A549 (cell line): ENCODE measurements around the gene FKBP15.

ENCODE experiments used
- CEBPB ChIP-seq, 2 experiments: fragments of >200 bp in 1 of 2; sonication (Bioruptor Twin) in 1 of 2; formaldehyde crosslinking in 1 of 2; IDR thresholded peaks; 2 replicates each; pipeline ENCODE4 v1.6.1; 2012 to 2016
- CHD2 ChIP-seq: fragments of 150-350 bp; IDR thresholded peaks from 2 replicates; pipeline ENCODE4 v1.6.1; 2014; ENCODE audit warnings: low read length; ENCODE audit not compliant: partially characterized antibody
- CTCF ChIP-seq: fragments of >200 bp; sonication (Bioruptor Twin); formaldehyde crosslinking; IDR thresholded peaks from 3 replicates; pipeline ENCODE4 v1.5.1; 2016
- EHMT2 ChIP-seq: fragments of 200-600 bp; sonication (generic); IDR thresholded peaks from 2 replicates; pipeline ENCODE4 v1.6.1; 2016; ENCODE audit warnings: antibody characterized with exemption, low read depth, mild to moderate bottlenecking, moderate library complexity
- EP300 ChIP-seq, 2 experiments: fragments of >200 bp; sonication (Bioruptor Twin); formaldehyde crosslinking; IDR thresholded peaks; 2 replicates in 1 of 2; 3 replicates in 1 of 2; pipeline ENCODE4 v1.6.1; 2016 to 2017
- FOSL2 ChIP-seq, 2 experiments: fragments of 450-650 bp in 1 of 2; fragments of >200 bp in 1 of 2; sonication (Bioruptor Twin) in 1 of 2; formaldehyde crosslinking; IDR thresholded peaks; 2 replicates each; pipeline versions ENCODE4 v1.5.0 to v1.6.1; 2016 to 2020; ENCODE audit warnings: mild to moderate bottlenecking in 1 of 2, moderate library complexity in 1 of 2
- GATA3 ChIP-seq: IDR thresholded peaks from 2 replicates; pipeline ENCODE4 v1.6.1; 2012; ENCODE audit warnings: borderline replicate concordance
- HES2 ChIP-seq: fragments of >200 bp; sonication (Bioruptor Twin); formaldehyde crosslinking; IDR thresholded peaks from 2 replicates; pipeline ENCODE4 v1.6.1; 2016
- JUN ChIP-seq, 2 experiments: fragments of >200 bp; sonication (Bioruptor Twin); formaldehyde crosslinking; IDR thresholded peaks; 2 replicates in 1 of 2; 3 replicates in 1 of 2; pipeline ENCODE4 v1.6.1; 2016 to 2017
- MYC ChIP-seq: IDR thresholded peaks from 2 replicates; pipeline ENCODE4 v1.6.1; 2012; ENCODE audit warnings: mild to moderate bottlenecking, inconsistent platforms, low read length, improper control_type of control experiment, borderline replicate concordance
- POLR2A ChIP-seq: IDR thresholded peaks from 2 replicates; pipeline ENCODE4 v1.6.1; 2012; ENCODE audit warnings: mild to moderate bottlenecking, low read length
- RFX5 ChIP-seq: fragments of 450-650 bp; IDR thresholded peaks from 2 replicates; pipeline ENCODE4 v1.7.1; 2014; ENCODE audit warnings: antibody characterized with exemption, mild to moderate bottlenecking, moderate library complexity
- TF ChIP-seq, protein P1 (sequence below): fragments of 450-650 bp; IDR thresholded peaks from 2 replicates; pipeline ENCODE4 v1.6.1; 2014; ENCODE audit warnings: antibody characterized with exemption

DNA sequence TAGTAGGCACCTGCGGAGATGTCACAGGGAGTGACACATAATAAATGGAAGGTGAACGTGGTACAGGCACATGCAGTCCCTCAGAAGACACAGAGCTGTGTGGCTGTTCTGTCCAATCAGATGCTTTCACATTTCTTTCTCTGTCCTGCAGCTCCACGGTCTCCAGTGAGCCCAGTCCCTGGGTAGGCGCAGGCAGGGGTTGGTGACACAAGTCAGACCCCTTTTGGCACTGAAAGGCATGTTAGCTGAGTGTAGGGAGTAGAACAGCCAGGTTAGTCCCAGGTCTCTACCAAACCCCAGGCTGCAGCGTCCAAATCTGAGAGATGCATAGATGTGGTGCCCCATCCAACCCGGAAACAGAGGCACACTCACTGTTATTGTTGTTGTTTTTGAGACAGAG is 67.5 kb downstream of the FKBP15 start:
- TF ChIP-seq CHD2 (no peak), CTCF (no peak), CEBPB (IDR thresholded peaks at IDR 0.05) (no peak), RFX5 (no peak), JUN (IDR thresholded peaks at IDR 0.05) (no peak), POLR2A (no peak), EP300 (IDR thresholded peaks at IDR 0.05) (no peak), GATA3 (no peak), EHMT2 (no peak), HES2 (no peak), FOSL2 (IDR thresholded peaks at IDR 0.05) (no peak), FOSL2 (CRISPR knock-in tag; IDR thresholded peaks at IDR 0.05) (no peak), MYC (no peak)
- TF ChIP-seq, protein P1, sequence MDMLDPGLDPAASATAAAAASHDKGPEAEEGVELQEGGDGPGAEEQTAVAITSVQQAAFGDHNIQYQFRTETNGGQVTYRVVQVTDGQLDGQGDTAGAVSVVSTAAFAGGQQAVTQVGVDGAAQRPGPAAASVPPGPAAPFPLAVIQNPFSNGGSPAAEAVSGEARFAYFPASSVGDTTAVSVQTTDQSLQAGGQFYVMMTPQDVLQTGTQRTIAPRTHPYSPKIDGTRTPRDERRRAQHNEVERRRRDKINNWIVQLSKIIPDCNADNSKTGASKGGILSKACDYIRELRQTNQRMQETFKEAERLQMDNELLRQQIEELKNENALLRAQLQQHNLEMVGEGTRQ, result no peak
